PFSK-1 (cell line): ENCODE data around the gene ERN1.

ENCODE experiments used
- FOXP2 ChIP-seq: optimal IDR thresholded peaks from 2 replicates; pipeline ENCODE3; 2011; ENCODE audit warnings: borderline replicate concordance, control low read depth, inconsistent platforms; ENCODE audit not compliant: insufficient read depth; ENCODE audit errors: extremely low read length, extremely low read depth
- POLR2AphosphoS5 ChIP-seq: IDR thresholded peaks from 2 replicates; pipeline ENCODE4 v1.6.1; 2012; ENCODE audit warnings: low read depth, mild to moderate bottlenecking, control low read depth, low read length, moderate library complexity
- SIN3A ChIP-seq: IDR thresholded peaks from 2 replicates; pipeline ENCODE4 v1.6.1; 2012; ENCODE audit warnings: mild to moderate bottlenecking, low read length, moderate library complexity, borderline replicate concordance; ENCODE audit not compliant: insufficient read depth
- TAF1 ChIP-seq: IDR thresholded peaks from 2 replicates; pipeline ENCODE4 v1.6.1; 2012; ENCODE audit warnings: low read length, control low read depth, borderline replicate concordance; ENCODE audit not compliant: insufficient read depth
- TF ChIP-seq, protein P1 (sequence below), 2 experiments: IDR thresholded peaks; 2 replicates each; pipeline versions ENCODE4 v1.6.1 to v1.8.0; 2011 to 2012; ENCODE audit warnings: low read depth in 2 of 2, low read length in 2 of 2, control low read depth in 1 of 2, inconsistent platforms in 1 of 2, mild to moderate bottlenecking in 1 of 2, moderate library complexity in 1 of 2; ENCODE audit not compliant: insufficient read depth in 1 of 2

Gene ERN1

GRCh38 chr17:64120159-64120810 is 9.7 kb downstream of the ERN1 start:
- TF ChIP-seq FOXP2: no peak
- no peak for TF ChIP-seq SIN3A
- TF ChIP-seq, protein P1, sequence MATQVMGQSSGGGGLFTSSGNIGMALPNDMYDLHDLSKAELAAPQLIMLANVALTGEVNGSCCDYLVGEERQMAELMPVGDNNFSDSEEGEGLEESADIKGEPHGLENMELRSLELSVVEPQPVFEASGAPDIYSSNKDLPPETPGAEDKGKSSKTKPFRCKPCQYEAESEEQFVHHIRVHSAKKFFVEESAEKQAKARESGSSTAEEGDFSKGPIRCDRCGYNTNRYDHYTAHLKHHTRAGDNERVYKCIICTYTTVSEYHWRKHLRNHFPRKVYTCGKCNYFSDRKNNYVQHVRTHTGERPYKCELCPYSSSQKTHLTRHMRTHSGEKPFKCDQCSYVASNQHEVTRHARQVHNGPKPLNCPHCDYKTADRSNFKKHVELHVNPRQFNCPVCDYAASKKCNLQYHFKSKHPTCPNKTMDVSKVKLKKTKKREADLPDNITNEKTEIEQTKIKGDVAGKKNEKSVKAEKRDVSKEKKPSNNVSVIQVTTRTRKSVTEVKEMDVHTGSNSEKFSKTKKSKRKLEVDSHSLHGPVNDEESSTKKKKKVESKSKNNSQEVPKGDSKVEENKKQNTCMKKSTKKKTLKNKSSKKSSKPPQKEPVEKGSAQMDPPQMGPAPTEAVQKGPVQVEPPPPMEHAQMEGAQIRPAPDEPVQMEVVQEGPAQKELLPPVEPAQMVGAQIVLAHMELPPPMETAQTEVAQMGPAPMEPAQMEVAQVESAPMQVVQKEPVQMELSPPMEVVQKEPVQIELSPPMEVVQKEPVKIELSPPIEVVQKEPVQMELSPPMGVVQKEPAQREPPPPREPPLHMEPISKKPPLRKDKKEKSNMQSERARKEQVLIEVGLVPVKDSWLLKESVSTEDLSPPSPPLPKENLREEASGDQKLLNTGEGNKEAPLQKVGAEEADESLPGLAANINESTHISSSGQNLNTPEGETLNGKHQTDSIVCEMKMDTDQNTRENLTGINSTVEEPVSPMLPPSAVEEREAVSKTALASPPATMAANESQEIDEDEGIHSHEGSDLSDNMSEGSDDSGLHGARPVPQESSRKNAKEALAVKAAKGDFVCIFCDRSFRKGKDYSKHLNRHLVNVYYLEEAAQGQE (IDR thresholded peaks at IDR 0.05; ENCODE audit: insufficient read depth in 1 of 2, low read depth in 2 of 2, low read length in 2 of 2): no peak
- no peak for TF ChIP-seq POLR2AphosphoS5
- no peak for TF ChIP-seq TAF1

DNA sequence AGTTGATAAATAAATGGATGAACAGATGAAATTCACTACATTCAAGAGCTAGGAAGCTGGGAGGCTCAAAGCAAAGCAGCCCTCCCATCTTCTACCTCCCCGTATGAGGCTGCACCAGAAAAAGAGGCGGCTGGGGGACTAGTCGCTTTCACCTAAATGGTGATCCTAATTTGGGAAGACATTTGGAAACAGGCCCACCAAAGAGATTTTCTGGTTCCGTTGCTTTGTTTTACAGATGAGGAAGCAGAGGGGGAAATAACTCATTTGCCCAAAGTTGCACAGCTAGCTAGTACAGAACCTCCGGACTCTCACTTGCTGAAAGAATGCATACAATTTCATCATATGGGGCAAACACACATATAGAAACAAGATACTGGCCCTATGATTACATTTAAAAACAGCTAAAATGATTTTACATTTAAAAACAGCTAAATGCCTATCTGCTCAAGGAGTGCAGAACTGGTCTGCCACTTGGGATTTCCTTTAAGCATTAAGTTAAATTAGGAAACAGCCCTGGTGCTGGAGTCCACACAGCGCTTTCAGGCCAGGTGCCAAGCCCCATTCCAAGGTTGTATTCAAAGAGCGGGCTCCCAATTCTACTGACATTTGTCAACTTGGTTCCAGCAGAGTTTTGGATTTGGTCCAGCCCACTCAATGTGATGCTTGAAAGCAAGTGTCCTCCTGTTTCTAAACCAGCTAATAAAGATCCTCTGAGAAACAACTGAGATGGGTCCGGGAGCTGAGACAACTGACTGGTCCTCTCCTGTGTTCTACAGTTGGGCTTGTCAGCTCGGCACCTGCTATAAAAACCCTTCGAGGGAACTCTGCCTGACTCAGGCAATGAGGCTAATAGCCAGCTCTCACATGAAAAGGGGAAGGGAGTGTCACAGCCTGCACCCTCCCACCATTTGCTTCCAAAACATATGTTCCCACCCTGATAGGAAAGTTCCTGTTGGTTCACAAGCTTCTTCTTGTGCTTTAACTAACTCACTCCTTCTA is 11.7 kb downstream of the ERN1 start:
- TF ChIP-seq SIN3A (no peak), TAF1 (no peak)
- TF ChIP-seq, protein P1 (IDR thresholded peaks at IDR 0.05; ENCODE audit: insufficient read depth in 1 of 2, low read depth in 2 of 2, low read length in 2 of 2): no peak

DNA sequence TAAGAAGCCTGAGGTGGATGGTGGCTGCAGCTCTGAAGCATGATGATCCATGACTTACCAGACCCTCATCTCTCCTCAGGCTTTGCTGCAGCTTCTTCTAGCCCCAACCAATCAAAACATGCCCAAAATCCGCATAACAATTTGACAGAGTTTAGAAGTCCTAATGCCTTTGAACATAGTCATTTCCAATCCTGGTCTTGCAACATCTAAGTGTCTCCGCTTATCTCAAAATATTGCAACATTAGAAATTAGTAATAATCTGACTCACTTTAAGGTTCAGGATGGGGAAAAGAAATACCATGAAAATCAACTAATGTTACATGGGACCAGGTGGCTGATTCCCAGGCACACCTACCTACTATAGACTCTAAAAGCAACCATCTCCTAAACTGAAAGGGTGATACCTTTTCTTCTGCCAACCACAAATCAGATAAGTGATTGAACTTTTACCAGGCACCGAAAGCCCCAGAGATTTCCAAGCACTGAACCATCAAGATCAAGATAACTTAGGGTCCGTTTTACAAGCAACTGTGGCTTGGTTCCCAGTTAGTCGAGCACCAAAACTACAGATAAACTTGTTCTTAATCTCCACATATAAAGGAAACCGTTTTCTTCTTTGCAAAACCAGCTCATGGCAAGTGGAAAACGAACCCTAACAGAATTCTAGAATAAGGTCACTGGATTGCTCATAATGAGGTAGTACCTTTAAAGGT is 14.0 kb downstream of the ERN1 start:
- TF ChIP-seq SIN3A (no peak), TAF1 (no peak), FOXP2 (no peak), POLR2AphosphoS5 (no peak)
- TF ChIP-seq, protein P1 (IDR thresholded peaks at IDR 0.05; ENCODE audit: insufficient read depth in 1 of 2, low read depth in 2 of 2, low read length in 2 of 2): no peak

GRCh38 chr17:64115043-64115698 is 14.8 kb downstream of the ERN1 start:
- no peak for TF ChIP-seq SIN3A
- no peak for TF ChIP-seq TAF1
- no peak for TF ChIP-seq POLR2AphosphoS5
- no peak for TF ChIP-seq FOXP2
- TF ChIP-seq, protein P1 (IDR thresholded peaks at IDR 0.05; ENCODE audit: insufficient read depth in 1 of 2, low read depth in 2 of 2, low read length in 2 of 2): no peak
